ENCODE results near the gene TOX3. TPM values are rescaled to one million over a fixed set of nuclear protein-coding genes. Genes with fewer than 3 reads are reported as not detected.

Gene TOX3
- total RNA-seq, 4 donors from 2014 or later, result 0.16 to 1.1 (median 0.57) TPM; not detected in 1

- no peak for TF ChIP-seq CTCF (IDR thresholded peaks at IDR 0.05; ENCODE audit: low read depth)
Measured at GRCh38 chr16:52473096-52473495, 73.8 kb downstream of the TOX3 start.

GRCh38 chr16:52471650-52472370 lies 75.1 kb downstream of the TOX3 start:
- no peak for TF ChIP-seq CTCF (IDR thresholded peaks at IDR 0.05; ENCODE audit: low read depth)

GRCh38 chr16:52470585-52470984 lies 76.4 kb downstream of the TOX3 start:
- no peak for TF ChIP-seq CTCF (IDR thresholded peaks at IDR 0.05; ENCODE audit: low read depth)

GRCh38 chr16:52469775-52470174 lies 77.2 kb downstream of the TOX3 start:
- TF ChIP-seq CTCF (IDR thresholded peaks at IDR 0.05; ENCODE audit: low read depth), result no peak

- TF ChIP-seq CTCF (IDR thresholded peaks at IDR 0.05; ENCODE audit: low read depth), result no peak
Measured at GRCh38 chr16:52469091-52469490, 77.9 kb downstream of the TOX3 start.

- TF ChIP-seq CTCF (IDR thresholded peaks at IDR 0.05; ENCODE audit: low read depth), result no peak
Measured at GRCh38 chr16:52467753-52468152, 79.2 kb downstream of the TOX3 start.

- TF ChIP-seq CTCF (IDR thresholded peaks at IDR 0.05; ENCODE audit: low read depth), result no peak
Measured at GRCh38 chr16:52466994-52467393, 79.9 kb downstream of the TOX3 start.
